Putamen (tissue), 1 donor: ENCODE measurements around the gene NGDN.

Source experiments
- DNase-seq: peaks from one replicate; pipeline ENCODE4 v3.0.0-alpha.2; 2016; ENCODE audit warnings: low spot score

Gene NGDN

DNA sequence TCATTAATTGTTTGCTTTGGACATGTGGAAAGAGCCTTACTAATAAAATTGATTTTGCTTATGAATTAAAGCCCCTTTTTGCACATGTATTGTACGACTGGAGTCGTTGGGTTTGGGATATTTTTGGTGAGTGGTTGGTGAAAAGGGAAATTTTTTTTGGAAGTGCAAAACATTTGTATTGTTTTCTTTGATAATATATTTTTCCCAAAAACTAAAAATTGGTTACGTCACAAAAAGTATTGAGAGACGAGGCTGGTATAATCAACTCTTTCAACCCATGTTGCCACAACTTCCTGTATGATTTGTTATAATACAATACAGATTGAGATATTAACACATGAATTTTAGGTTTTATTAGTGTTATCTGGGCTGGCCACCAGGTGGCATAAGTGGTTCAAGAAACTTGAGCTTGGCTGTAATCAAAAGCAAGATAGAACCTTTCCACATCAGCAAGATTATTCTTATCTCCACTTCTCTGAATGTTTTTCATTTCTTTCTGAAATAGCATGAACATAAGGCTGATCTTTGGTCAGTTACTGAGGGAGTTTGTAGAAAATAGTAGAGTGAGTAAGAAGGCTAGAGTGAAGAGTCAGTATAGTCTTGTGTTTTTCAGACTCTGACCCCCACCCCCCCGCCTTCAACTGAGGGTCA lies 8.7 kb downstream of the NGDN start:
- peak; percentile 56 for DNase-seq

DNA sequence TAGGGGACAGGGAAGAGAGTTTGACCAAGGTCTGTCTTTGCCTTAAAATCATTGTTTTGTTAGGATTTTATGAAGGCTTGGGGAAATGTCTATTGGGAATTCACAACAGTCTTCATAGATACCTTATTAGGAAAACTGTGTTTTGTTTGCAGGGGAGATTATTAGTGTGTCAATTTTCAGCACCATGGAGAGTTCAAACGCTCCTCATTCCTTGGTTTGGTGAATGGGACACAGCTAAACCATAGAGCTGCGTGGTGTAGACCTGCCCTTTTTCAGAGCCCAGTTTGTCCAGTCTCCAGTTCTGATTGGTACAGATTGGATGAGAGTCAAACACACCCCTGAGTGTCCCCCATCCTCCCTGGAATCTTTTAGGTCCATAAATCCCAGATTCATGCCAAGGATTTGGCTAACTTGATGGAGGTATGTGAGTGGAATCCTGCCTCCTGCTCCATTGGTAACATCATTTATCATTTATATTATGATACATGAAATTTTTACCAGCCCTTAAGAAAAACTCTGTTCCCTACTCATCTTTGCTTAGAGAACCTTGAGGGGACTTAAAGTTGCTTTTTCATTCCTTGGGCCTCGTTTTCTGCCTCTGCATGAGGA lies 12.0 kb downstream of the NGDN start:
- DNase-seq = no peak

GRCh38 chr14:23481979-23482822 lies 12.7 kb downstream of the NGDN start:
- DNase-seq = peak; percentile 45

DNA sequence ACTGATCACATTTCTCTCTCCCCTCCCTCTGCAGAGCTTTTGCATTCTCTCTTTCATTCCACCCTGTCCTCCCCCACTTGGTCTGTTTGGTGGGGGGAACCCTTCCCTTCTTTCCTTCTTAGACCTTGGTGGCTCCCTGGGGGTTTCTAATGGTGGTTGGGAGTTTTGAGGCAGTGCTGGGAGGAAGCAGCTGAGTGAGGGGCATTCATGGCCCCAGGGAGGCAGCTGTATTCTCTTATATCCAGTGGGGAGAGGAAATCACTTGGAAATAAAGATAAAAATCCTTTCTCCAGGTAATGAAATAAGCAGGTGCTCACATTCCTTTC lies 13.3 kb downstream of the NGDN start:
- no peak for DNase-seq

DNA sequence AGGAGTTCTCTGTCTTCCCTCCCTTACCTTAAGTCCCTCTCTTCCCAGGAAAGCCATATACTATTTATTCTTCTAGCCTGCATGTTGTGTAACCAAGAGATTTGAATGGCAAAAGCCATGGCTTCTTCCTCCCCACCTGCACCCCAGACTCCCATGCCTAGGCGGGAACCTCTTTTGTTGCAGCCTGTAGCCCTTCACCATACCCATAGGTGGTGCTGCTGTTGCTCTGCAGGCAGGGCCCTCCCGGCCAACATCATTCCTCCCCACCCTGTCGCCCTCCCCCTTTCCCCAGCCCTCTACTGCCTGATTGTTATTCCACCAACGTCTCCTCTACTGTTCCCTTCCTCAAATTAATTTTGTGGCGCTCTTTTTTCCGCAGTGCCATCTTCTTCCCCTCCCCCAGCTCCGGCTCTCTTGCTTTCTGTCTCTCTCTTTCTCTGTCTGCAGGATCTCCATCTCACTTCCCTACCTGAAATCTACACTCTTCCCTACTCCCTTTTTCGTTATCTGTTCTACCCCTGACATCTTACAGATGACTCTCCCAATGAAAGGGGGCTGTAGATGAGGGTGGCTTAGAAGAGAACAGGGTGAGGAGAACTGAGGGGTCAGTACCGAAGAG lies 13.8 kb downstream of the NGDN start:
- peak; percentile 83 for DNase-seq

DNA sequence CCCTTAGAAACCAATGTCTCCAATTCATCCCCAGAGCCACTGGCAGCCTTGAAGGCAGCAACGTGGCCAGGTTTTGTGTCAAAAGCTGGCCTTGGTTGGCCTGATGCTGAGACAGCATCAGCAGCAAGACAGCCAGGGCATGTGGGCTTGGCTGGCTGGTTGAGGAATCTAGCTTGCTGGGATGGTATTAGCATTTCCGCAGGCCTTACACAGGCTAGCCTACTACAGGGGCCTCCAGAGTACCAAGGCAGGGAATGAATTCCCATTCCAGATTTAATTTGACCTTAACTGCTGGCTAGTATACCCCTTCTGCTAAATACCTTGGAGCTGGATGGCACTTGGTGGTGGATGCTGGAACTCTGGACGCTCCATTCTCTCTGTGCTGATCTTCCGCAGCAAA lies 15.8 kb downstream of the NGDN start:
- DNase-seq = no peak

DNA sequence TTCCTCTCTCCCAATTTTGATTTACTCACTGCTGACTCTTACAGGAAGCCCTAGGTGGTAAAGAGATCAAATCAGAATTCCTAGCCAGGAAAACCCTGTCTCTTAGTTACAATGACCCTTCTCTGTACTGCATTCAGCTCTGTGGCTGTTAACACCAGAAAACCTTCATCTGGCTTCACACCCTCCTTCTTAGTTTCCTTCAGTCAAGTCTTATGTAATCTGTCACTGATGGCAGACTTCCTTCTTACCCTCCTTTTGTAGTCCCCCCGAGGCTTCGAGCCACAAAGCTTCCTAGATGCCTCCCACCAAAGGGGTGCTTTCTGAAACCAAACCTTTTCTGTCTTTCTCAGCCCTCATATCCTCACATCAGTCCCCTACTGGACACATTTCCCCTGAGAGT lies 16.5 kb downstream of the NGDN start:
- no peak for DNase-seq

GRCh38 chr14:23487216-23487615 lies 17.7 kb downstream of the NGDN start:
- DNase-seq = peak; percentile 24

GRCh38 chr14:23492618-23493272 lies 23.2 kb downstream of the NGDN start:
- DNase-seq = no peak

GRCh38 chr14:23494223-23494622 lies 24.7 kb downstream of the NGDN start:
- no peak for DNase-seq

DNA sequence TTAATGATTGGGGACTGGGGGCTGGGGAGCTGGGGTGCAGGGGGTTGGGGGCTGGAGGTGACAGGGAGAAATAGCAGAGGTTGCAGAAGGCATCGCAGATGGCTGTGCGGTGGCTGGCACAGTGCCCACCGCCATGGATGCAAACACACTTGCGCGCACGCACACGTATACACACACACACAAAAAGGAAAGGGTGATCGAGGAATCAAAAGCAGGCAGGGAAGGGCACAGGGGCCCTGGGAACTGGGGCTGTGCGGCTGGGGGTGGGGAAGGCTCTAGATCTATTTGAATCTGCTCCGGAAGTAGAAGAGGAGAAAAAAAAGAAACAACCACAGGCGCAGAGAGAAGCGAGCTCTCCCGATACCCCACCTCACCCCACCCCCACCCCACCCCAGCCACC lies 42.7 kb downstream of the NGDN start:
- DNase-seq = peak; percentile 52

DNA sequence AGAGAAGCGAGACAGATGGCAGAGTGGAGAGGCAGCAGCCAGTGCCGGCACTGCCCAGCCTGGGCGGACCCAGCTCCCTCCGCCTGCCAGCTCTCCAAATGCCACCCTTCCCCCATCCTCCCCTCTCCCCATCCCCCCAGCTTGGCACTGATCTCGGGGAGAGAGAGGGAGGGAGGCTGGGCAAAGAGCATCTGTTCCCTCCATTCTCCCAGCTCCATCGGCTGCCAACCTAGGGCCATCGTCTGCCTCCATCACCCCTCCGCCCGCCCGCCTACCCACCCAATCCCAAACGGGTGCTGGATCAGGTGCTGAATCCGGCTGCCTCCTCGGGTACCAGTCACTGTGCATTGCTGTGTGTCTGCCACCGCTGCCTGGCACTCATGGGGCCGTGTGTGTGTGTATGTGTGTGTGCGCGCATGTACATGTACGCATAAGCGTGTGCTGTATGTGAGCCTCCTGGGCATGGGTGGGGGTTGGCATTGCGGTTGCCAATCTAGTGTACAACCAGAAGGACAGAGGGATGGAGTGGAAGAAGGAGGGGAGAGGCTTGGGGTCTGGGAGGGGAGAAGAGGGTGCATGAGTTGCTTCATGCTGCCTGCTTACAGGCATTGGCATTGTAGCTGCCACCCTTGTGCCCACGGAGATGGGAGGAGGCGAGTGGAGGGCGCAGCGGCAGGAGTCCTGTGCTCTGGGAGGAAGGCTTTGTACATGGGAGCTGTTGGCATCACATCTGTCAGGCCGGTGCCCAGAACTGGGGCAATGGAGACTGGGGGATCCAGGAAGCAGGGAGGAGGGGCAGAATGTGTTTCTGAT lies 43.7 kb downstream of the NGDN start:
- peak; percentile 94 for DNase-seq

DNA sequence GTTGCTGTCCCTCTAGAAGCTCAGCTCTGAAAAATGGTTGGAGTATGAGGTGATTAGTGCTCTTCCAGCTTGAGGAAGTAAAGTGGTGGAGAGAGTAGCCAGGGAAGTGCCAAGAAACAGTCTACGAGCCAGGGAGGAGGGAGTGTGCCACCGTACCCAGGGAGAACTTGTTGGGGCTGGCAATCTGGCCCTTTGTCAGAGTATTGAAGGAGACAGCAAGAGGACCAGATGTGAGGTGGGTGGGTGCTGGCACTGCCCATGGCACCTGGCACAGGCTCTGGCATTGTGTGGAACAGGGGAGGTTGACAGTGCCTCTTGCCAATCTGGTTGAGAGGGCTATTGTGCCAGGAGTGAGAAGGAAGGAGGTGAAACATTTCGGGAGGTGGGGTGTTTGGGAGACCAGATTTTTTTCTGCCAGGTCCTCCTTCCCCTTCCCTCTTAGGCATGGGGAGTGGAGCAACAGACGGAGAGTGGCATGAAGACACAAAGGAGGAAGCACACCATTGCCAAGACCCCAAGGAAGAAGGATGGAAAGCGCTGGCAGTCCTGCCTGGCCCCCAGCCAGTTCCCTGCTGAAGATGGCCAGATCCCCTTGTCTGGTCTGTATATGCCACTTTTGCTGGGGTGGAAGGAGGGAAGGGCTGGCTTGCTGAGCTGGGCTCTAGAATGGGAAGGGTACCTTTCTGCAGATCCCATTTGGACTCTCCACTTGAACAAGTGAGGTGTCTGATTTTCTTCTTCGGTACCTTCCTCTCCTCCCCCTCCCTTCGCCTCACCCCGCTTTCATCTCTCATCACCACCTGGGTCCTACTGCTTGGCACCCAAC lies 44.5 kb downstream of the NGDN start:
- DNase-seq = peak; percentile 56

DNA sequence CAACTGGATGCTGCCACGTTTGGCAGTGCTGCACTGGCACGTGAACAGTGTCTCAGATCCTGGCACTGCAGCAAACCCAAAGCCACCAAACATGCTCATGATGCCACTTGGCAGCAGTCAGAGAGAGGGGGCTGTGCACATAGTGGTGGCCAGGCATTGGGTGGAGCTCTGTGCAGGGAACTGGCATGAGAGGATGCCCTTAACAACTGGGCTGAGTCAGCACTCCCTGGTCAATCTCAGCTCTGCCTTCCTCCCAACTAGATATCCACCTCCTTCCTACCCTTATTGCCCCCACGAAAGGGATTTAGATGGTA lies 45.1 kb downstream of the NGDN start:
- peak; percentile 72 for DNase-seq

DNA sequence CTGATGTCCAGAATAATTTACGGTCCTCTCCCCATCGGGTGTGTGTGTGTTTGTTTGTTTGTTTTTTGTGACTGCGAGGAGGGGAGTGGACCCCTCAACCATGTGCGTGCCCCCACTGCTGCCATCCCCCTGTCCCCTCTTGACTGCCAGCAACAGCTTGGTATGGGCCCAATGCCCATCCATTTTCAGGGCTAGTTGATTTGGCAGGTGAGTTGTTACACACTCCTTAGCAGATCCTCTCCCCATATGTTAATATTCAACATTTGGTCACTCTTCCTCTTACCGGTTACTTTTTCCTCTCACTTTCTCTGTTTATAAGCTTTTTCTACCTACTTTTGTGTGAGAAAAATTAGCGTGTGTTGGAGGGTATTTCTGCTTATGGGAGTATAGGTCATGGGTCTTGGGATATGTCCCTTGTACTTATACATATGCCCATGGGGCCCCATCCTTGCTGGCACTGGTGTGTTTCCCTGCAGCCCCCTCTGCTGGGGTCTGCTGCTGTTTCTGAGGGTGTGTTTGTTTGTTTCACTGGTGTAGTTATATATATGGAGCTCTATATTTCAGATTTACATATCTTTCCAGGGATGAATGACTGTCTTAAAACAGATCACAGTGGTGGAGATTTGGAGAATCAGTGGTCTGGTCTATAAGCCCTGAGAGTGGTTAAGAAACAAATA lies 48.3 kb downstream of the NGDN start:
- no peak for DNase-seq

- DNase-seq = no peak
These were observed 49.2 kb downstream of the NGDN start for GRCh38 chr14:23518709-23519108.

DNA sequence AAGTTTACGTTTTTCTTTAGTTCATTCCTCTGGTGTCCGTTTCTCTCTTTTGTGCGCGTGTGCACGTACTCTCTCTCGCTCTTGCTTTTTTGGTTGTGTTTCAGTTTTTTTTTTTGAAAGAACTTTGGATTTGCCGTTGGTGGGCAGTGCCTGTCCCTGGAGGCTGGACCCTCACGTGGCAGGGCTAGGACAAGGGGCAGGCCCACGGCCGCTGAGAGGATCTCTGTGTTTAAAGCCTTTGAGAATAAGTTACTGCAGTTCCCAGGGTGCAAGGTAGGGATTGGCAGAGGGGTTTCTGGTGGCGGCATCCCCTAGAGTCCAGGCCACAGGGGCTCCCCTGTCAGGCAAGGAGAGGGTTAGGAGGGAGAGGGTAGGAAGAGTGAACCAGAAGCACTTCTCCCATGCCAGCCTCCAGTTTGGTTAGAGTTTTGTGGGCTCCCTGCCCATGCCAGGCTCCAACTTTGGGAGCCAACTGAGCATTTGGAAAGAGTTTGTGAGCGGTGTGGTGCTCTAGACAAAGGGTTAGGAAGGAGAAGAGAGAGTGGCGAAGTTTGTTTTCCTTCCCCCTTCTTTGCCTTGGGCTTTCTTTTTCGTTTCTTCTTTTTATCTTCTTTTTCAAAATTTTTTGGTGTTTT lies 51.5 kb downstream of the NGDN start:
- DNase-seq = no peak

- no peak for DNase-seq
These were observed 52.5 kb downstream of the NGDN start for GRCh38 chr14:23521785-23522640.
